ENCODE data around the gene IL17REL.

IL17REL gene

DNA sequence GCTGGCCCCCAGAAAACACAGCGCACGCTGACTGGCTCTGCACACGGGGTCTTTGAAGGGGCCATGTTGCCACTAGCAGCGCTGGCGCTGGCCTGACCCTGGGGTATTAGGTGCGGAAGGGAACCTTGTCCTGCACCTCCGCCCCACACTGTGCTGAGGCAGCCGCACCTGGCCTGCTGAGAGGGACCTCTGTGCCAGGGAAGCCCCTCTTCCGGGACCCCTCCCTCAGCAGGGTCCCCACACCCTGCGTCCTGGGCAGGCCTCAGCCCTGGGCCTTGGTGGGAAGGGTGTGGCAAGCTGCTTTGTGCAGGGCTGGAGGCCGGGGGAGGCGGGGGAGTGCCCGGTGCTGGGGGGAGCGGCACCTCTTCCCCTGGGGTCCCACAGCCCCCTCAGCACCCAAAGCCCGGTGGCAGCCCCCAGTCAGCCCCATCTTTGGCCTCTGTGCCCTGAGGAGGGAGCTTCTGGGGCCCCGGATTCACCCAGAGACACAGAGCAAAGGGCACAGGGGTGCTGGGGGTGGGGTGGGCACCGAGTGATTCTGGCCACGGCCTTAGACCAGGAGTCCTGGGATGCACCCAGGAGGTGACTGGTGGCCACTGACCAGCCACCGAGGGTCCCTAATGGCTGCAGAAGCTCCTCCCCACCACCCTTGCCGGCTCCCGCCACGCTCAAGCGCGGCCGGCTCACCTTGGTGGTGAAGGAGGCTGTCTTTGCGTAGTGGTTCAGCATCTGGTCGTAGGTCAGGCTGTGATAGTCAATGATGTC is 34.1 kb upstream of the IL17REL start:
- in situ Hi-C loops (cut with MboI; ENCODE audit: low sequenced_read_pairs): no loop called here

DNA sequence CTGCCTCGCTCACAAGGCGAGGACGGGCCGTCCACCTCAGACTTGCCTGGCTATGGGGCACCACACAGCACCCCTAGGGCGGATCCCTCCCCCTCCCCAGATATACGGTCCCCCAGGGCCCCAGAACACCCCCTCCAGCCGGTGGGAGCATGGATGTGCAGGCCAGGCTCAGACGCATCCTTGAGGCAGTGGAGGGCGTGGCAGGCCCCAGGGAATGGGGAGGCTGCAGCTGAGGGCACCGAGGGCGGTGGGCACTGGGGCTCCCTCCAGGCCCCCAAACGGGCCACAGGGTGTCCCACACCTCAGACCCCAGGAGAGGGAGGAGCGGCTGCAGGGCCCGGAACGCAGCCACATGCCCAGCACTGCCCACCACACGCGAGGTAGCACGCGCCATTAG is 33.5 kb upstream of the IL17REL start:
- in situ Hi-C loops (cut with MboI; ENCODE audit: low sequenced_read_pairs): no loop called here

DNA sequence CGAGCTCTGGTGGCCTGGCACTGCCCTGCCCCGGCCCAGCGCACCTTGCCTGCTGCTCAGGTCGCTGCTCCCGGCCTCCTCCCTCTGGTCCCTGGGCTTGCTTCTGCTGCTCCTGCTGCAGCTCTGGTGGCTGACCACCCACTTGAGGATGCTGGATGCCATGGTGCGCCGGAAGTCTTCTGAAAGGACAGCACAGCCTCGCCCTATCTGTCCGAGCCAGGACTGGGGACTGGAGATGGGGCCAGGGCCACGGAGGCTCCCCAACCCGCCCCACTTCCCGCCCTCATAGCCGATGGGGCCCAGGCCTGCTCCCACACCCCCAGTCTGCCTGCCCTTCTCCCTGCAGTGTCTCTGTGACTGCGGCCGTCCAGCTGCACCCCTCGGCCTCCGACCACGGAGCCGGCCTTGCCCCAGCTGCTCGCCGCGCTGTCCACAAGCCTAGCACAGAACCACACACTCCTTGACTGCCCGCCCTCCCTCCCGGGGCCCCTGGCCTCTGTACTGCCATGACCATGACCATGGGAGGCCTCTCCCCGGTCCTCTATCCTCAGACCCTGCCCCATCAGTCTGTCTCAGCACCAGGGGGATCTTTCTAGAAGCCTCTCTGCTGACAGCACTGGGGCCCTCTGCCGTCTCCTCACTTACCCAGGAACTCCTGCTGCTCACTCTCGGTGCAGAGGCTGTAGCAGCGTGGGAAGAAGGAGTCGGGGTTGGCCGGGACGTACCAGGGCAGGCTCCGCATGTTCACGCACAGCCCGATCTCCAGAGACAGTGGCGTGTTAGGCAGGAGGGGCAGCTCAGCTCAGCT is 32.9 kb upstream of the IL17REL start:
- in situ Hi-C loops (cut with MboI; ENCODE audit: low sequenced_read_pairs): no loop called here

DNA sequence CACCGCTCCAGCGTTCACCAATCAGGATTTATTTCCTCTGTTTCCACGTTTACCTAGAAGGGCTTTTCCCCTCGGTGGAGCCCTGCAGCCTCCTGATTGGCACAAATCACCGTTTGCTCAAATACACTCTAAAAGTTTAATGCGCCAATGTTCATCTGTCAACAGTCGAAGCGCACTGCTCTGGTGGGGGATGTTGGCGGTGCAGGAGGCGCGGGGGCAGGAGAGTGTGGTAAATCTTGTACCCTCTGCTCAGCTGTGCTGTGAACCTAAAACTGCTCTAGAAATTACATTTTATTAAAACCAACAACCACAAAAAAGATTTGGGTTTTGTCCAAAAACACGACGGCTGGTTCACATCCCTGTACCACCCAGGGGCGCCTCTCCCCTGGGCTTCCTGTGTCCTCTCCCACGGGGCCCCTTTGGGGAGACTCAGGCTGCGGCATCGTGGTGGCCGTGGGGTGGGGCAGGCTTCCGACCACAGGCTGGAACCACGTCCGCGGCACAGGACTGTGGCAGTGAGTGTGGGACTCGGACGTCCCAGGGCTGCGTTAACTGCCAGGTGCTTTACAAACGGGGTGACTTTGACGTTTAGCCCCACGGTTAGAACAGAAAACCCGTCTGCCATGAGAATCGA is 32.0 kb upstream of the IL17REL start:
- in situ Hi-C loops (cut with MboI; ENCODE audit: low sequenced_read_pairs): no loop called here

DNA sequence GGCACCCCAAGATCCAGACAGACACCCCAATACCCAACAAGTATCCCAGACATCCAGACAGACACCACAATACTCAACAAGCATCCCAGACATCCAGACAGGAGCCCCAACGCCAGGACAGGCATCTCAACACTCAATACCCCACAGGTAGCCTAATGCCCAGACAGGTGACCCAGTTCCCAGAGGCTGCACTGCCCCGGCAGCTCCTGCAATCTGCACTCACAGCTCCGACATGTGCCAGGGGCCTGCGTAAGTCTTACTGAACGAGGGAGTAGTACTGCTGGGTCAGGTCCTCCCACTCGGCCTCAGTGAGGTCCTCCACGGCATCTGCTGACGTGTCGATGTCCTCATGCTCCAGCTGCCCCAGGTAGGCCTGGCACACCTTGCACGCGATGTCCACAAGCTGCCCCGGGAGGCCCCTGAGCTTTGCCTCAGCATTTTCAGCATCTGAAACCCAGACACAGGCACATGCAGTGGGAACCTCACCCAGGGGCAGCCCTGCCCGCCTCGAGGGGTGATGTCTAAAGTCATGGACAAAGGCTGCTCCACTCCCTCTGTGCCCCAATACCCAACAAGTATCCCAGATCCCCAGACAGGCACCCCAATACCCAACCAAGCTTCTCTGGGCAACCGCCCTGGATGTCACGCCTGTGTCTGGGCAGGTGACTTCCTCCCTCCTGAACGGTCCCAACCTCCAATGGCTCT is 28.9 kb upstream of the IL17REL start:
- in situ Hi-C loops (cut with MboI; ENCODE audit: low sequenced_read_pairs): no loop called here

DNA sequence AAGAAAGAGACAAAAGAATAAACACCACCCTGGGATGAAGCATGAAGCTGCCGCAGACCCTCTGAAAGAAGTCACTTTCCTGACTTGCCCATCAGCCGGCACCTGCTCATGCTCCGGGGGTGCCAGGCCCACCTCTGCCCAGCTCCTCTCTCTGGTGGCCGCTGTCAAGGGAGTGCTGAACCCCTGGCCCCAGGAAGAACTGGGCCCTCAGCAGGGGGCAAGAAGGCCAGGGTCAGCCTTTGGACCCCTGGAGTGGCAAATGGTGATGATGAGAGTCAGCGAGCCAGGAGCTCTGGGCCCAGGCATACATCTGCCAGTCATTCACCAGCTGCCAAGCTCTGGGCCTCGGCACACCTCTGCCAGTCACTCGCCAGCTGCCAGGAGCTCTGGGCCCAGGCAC is 28.2 kb upstream of the IL17REL start:
- in situ Hi-C loops (cut with MboI; ENCODE audit: low sequenced_read_pairs): no loop called here

DNA sequence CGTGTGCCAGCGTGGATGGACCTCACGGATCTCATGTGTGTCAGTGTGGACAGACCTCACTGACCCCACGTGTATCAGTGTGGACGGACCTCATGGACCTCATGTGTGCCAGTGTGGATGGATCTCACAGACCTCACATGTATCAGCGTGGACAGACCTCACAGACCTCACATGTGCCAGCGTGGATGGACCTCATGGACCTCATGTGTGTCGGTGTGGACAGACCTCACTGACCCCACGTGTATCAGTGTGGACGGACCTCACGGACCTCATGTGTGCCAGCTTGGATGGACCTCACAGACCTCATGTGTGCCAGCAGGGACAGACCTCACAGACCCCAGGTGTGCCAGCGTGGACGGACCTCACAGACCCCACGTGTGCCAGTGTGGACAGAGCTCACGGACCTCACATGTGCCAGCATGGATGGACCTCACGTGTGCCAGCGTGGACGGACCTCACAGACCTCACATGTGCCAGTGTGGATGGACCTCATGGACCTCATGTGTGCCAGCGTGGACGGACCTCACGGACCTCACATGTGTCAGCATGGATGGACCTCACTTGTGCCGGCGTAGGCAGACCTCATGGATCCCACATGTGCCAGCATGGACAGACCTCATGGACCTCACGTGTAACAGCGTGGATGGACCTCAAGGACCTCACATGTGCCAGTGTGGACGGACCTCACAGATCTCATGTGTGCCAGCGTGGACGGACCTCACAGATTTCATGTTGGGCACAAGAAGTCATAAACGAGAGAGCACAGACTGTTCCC is 27.3 kb upstream of the IL17REL start:
- in situ Hi-C loops (cut with MboI; ENCODE audit: low sequenced_read_pairs): no loop called here

DNA sequence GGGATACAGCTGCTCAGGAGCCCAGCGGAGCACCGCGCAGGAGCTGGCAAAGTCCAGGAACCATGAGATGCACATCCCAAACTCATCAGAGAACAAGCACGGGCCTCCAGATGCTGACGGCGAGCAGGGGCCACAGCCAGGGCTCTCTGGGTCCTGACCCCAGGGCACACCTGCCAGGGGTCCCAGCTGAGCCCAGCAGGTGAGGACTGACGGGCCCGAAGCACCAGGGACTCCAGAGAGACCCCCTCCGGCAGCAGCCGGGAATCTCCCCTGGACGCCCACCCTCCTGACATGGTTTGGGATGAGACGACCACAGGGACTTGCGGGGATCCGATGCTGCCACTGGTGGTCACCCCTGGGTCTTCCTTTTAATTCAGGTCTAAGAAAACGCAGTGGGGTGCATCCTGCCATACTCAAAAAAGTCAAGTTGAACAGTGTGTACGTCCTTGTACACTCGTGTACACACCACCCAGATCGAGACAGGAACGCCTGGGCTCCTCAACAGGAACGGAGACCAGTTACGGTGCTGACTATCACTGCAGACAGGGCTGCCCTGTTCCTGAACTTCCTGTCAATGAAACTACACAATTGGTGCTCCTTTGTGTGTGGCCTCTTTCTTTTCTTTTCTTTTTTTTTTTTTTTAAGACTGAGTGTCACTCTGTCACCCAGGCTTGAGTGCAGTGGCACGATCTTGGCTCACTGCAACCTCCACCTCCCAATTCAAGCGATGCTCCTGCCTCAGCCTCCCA is 23.6 kb upstream of the IL17REL start:
- in situ Hi-C loops (cut with MboI; ENCODE audit: low sequenced_read_pairs): no loop called here

DNA sequence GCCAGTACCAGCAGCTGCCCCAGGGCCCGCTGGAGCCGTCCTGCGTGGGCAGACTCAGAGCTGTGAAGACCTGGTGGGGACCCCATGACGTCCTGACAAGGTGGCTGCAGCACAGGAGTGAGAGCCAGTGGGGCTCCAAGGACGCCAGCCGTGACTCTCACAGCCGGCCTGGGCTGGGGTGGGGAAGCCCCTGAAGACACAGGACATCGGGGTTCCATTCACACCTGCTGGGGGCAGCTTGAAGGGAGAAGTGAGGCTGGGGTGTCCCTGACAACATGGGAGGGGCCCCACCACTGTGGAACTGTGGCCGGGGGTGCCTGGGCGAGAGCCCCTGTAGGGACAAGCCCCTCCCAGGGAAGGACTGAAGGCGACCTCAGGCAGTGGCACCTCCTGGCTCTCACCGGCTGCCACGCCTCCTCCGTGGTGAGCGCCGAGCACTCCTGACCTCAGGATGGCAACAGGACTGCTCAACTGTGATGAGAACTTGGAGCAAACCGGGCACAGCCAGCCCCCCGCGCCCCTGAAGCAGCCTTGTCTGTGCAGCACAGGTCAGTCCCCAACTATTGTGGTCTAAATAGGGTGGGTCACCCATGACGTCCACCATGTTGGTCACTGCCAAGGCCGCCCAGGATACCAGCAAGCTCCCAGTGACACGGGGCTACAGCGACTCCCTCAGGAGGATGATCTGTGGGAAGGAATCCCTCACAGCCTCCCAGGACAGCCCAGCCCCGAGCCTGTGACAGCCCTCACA is 22.7 kb upstream of the IL17REL start:
- in situ Hi-C loops (cut with MboI; ENCODE audit: low sequenced_read_pairs): no loop called here

DNA sequence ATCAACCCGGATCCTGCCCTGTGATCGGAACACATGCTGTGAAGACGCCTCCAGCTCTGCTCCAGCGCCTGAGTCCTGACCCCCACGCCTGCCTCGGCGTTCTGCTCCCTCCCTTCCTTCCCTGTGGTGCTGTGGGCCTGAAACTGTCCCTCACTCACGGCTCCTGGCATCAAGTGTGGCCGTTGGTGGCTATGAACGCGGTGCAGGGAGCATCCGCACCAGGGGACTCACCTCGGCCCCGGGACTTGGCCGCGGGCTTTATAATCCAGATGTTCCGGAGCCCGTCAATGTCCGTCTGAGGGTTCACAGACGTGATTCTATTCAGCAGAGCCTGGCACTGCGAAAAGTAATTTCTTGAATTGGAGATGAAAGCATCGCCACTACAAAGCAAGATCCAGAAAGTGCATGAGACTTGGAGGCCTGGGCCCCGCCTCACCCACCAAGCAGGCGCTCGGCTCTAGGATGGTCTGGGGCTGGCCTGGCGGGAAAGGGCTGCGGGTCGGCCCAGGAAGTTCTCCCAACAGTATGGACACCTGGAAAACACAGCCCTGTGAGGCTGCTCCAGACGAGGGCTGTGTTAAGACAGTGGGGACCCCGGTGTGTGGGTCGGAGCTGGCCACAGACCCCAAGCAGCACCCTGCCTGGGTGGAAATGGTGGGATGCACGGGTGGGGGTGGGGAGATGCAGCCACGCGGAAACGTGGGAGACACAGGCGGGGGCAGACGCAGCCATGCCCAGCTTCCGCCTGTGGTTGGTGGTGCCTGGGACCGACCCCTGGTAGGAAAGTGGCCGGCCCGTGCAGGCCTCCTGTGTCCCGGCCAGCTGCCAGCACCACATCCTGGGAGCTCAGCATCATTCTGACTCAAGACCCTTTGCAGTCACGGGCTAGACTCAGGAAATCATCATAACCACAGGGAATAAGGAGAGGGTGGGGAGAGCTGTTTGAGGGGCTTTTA is 21.8 kb upstream of the IL17REL start:
- in situ Hi-C loops (cut with MboI; ENCODE audit: low sequenced_read_pairs): loop anchor here (5.0 kb wide), 2 partner anchors 102 to 267 kb away; no protein-coding TSS in a partner anchor

DNA sequence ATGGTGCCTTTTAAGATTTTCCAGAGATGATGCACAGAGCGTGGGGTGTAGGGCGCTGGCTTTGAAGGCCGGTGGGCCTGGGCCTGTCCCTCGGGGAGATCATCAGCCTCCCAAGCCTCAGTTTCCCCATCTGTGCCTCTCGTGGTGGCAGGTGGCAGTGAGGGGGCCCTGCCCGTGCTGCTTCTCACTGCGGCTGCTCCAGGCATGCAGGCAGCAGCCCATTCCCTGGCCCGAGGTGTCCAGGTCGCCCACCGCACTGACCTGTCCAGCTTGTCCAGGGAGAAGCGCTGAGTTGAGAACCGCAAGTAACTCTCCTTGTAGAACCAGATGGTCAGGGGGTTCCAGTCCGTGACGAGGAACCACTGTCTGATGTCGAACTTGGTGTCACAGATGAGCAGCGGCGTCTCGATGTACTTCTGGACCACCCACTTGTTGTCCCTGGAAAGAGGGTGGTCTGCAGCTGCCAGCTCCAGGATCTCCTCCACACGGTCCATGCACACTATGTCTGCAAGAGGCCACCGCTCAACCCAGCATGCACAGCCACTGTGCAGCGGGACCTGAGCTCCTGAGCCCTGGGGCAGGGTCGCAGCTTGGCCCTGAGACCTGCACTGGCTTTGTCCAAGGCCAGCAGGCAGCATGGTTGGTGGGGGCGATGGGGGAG is 20.5 kb upstream of the IL17REL start:
- in situ Hi-C loops (cut with MboI; ENCODE audit: low sequenced_read_pairs): loop anchor here (5.0 kb wide), 2 partner anchors 101 to 266 kb away; no protein-coding TSS in a partner anchor

DNA sequence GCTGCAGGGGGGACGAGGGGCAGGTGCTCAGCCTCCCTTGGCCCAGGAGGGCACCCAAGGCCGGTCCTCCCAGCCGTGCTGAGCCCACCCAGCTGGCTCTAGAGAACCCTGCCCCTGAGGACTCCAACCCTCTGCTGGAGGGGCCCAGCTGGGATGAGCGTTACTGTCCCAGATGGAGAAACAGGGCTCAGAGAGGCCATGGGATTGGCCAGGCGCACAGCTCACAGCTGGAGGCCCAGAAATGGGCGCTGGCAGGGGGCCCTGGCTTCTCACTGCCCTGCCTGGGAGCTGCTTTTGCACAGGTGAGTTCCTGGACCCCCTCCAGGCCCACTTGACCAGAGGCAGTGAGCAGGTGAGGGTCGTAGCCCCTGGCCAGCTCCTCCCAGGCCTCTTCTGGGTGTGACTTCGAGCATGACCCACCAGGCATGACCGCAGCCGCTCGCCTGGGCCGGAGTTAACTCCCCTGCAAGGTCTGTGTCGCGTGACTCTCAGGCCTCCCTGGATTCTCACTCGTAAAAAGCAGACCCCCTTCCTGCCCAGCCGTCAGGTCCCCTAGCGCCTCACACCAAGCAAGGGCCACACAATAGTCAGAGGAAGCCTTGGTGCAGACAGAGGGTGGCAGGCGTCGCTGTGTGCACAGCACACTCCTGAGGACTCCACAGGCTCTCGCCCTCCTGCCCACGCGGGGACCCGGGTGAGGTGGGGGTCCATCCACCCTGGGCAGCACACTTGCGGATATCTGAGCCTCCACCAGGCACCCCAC is 19.7 kb upstream of the IL17REL start:
- in situ Hi-C loops (cut with MboI; ENCODE audit: low sequenced_read_pairs): loop anchor here (5.0 kb wide), 2 partner anchors 100 to 265 kb away; no protein-coding TSS in a partner anchor

DNA sequence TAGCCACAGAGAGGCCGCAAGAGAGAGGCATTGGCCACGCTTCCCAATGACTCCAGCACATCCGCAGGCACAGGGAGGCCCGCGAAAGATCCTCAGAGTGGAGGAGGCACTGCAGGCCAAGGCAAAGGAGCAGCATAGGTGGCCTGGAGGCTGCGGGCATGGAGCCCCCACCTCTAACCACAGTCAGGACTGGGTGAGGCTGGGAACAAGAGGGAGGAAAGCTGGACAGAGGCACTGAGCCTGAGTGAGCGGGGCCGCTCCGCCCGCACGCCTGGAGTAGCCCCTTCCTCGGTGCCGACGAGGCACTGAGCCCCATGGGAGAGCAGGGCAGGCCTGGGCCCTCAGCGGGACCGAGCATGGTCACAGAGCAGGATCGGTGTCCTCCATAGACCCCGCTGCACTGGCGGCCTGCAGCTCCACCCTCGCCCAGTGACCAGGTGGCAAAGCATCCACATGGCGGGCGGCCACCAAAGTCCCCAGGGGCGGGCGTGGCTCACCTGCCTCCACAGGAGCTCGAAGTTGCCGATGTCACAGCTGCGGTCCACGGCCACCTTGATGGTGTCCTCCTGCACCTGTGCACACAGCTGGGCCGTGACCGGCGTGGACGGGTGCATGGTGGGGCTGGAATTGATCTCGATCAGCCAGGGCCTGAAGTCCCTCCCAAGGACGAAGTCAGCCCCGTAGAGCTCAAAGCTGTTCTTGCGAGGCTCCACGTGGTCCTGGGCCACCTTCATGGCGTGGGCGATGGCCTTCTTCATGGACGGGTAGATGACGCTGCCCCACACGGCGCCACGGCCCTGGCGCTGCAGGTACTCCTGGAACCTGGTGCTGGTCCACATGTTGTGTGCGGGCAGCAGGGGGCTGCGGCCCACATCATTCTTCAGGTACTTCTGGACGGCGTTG is 18.9 kb upstream of the IL17REL start:
- in situ Hi-C loops (cut with MboI; ENCODE audit: low sequenced_read_pairs): loop anchor here (5.0 kb wide), 2 partner anchors 99 to 264 kb away; no protein-coding TSS in a partner anchor

DNA sequence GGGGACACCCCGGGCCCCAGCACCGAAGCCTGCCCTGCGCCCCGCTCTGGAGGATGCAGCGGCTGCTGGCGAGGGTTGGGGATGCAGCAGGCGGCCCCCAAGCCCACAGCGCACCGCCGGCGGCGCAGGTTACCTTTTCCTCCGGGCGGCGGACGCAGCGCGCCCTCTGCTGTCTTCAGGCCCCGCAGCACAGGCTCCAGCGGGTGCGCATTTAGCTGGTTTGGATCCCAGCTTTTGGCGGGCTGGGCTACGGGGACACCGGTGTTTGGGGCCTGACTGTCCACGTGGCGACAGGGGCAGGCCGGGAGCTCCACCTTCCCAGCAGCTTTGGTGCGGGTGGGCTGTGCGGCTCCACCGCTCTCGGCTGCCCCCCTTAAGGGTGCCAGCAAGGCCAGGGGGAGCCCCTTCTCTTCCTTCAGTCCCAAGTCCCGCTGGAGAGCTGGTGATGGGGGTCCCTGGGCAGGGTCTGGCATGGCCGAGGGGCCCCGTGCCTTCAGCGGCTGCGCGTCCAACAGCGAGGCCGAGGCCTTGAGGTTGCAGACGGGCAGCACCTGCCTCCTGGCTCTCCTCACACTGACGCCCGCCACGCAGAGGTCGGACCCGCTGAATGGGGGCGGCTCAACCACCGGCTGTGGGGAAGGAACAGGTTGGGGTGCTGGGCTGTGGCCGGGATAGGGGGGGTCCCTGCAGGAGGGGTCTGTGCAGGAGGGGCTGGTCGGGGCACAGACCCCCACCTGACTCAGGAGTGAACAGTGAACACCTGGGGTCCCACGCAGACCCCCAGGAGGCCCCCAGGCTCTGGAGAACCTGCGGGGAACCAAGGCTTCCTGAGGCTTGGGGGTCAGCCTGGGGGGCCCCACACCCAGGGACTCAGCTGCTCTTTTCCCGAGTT is 18.0 kb upstream of the IL17REL start:
- in situ Hi-C loops (cut with MboI; ENCODE audit: low sequenced_read_pairs): loop anchor here (5.0 kb wide), 2 partner anchors 98 to 263 kb away; no protein-coding TSS in a partner anchor
